ENCODE measurements around the gene RPS21.

Gene RPS21

GRCh38 chr20:62428396-62429295, 41.7 kb downstream of the RPS21 start:
- TF ChIP-seq, protein P1, sequence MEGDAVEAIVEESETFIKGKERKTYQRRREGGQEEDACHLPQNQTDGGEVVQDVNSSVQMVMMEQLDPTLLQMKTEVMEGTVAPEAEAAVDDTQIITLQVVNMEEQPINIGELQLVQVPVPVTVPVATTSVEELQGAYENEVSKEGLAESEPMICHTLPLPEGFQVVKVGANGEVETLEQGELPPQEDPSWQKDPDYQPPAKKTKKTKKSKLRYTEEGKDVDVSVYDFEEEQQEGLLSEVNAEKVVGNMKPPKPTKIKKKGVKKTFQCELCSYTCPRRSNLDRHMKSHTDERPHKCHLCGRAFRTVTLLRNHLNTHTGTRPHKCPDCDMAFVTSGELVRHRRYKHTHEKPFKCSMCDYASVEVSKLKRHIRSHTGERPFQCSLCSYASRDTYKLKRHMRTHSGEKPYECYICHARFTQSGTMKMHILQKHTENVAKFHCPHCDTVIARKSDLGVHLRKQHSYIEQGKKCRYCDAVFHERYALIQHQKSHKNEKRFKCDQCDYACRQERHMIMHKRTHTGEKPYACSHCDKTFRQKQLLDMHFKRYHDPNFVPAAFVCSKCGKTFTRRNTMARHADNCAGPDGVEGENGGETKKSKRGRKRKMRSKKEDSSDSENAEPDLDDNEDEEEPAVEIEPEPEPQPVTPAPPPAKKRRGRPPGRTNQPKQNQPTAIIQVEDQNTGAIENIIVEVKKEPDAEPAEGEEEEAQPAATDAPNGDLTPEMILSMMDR (IDR thresholded peaks at IDR 0.05; ENCODE audit: low read depth, low read length, missing control alignments): no peak
- DNase-seq (ENCODE audit: extremely low read depth, low read depth): no peak
- H3K4me3 ChIP-seq (replicated peaks; ENCODE audit: low read depth, low read length): no peak overlapping the region

DNA sequence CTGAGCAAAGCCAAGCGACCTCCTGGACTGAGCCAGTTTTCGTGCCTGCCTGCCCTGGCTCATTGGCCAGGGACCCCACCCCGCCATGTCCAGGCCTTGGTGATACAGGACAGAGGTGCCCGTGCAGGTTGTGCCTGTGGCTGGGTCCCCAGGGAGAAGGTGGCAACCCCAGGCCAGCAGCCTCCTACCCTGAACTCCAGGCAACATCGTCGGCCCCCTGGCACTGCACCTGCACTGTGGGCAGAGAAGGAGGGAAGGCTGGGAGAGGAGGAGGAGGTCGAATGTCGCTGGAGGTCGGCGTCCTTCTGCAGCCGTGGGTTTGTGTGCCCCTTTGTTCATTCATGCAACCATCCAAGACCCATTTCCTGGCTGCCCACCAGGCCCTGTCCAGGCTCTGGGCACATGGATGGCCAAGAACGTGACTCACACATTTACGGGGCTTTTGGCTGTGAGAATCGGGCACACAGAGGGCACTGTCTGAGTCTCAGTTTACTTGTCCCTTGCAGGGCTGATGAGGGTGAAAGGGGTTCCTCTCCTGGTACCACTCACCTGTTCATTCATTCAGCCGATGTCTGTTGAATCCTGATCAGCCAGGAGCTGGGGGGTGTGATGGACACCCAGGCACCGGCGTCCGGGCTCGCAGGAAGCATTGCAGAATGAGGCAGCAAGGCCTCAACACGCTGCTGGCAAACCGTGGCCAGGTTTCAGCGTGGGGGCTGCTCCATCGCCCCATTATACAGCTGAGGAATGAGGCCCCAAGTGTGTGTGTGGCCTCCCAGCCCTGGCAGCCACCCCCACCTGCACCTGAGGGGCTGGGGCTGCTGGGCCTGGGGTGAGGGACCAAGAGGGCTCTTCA, 42.8 kb downstream of the RPS21 start:
- DNase-seq (ENCODE audit: extremely low read depth, low read depth): no peak
- H3K4me3 ChIP-seq (replicated peaks; ENCODE audit: low read depth, low read length): no peak overlapping the region
- TF ChIP-seq, protein P1 (IDR thresholded peaks at IDR 0.05; ENCODE audit: low read depth, low read length, missing control alignments): no peak

DNA sequence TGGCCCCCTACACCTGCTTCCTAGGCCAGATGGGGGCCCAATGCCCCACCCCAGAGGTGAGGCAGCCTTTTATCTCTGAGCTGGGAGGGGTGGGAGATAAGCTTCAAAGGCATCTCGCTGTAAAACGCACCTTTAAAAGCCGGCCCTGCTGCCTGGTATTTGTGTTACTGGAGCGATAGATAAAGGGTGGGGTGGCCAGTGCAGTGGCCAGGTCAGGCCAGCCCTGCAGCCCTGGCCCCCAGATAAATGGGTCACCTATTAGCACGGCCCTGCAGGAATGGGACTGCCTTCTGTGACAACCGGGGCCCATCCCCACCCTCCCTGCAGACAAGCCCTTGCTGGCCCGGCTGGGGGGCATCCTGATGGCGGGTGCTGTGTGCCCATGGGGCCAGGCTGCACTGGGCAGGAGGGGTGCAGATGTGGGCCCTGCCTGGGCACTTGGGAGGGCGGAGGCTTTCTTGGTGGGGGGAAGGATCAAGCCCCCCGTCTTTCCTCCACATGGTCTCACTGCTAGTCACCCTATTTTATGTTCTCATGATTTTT, 43.5 kb downstream of the RPS21 start:
- DNase-seq (ENCODE audit: extremely low read depth, low read depth): no peak
- H3K4me3 ChIP-seq (replicated peaks; ENCODE audit: low read depth, low read length): no peak overlapping the region

DNA sequence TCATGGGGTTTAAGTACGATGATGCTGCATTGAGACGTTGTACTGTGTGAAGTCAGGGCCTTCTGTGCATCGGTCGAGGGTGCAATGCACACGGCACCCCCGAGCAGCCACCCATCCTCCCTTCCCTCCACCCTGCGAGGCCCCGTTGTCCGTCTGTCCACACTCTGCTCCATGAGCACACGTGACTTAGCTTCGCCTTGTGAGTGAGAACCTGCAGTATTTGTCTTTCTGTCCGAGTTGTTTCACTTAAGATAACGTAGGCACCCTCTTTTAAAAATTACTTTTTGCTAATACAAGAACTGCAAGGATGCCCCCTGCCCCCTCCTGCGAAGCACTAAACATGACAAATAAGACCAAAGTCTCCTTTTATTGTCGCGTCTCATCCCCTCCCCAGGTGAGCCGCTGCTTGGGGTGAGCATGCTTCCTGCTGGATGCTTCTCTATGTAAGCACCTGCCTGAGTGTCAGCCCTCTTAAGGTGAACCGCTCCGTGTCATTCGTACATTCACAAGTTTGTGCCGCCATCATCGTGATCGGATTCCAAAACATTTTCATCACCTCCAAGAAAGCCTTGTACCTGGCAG, 44.1 kb downstream of the RPS21 start:
- TF ChIP-seq, protein P1 (IDR thresholded peaks at IDR 0.05; ENCODE audit: low read depth, low read length, missing control alignments): no peak

More for the DNA sequence above, 43.5 kb downstream of the RPS21 start:
- TF ChIP-seq, protein P1 (IDR thresholded peaks at IDR 0.05; ENCODE audit: low read depth, low read length, missing control alignments): no peak

GRCh38 chr20:62433658-62434497, 47.0 kb downstream of the RPS21 start:
- TF ChIP-seq, protein P1 (IDR thresholded peaks at IDR 0.05; ENCODE audit: low read depth, low read length, missing control alignments): no peak
- no peak for DNase-seq (ENCODE audit: extremely low read depth, low read depth)
- no peak overlapping the region for H3K4me3 ChIP-seq (replicated peaks; ENCODE audit: low read depth, low read length)

More for the DNA sequence above, 44.1 kb downstream of the RPS21 start:
- H3K4me3 ChIP-seq (replicated peaks; ENCODE audit: low read depth, low read length): no peak overlapping the region
- no peak for DNase-seq (ENCODE audit: extremely low read depth, low read depth)

All from HFF-Myc (cell line).